Measurements from ENCODE around the gene TUBGCP6. TPM values are rescaled to one million over a fixed set of nuclear protein-coding genes. Genes with fewer than 3 reads are reported as not detected.

Gene TUBGCP6
- total and polyA plus RNA-seq, 2 experiments from 2014 or later = 18.6 to 47.1 TPM

DNA sequence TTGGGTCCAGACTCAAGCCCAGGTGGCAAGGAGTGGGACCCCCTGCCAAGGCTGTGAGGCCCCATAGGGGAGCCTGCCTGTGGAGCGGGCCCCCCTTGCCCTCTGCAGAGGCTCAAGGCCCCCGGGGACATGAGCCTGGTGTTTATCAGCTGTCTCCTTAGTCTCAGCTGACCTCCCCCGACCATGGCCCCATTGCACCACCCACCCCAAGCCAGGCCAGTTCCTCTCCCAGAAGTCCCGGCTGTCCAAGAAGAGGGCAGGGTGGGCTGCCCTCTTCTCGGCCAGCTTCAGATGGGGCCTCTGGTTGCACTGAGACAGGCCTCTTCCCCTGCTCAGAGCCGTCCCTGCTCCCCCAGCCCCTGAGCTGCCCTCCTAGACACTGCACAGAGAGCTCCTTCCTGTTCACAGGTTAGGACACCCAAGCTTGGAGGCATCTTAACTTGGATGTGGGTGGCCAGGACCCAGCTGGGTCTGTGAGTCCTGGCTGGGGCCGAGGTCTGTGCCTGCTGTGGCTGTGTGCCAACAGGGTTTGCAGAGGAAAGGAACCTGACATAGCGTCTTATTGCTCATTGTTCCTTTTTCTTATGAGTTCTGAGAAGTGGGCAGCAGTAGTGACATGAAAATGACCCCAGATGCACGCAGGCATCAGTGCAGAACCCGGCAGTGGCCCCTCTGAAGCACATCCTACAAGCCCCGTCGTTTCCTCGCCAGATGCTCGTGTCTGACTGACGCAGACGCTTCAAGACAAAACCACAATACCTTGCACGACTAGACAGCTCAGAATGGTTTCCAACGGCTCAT, 53.7 kb downstream of the TUBGCP6 start (continued):
- TF ChIP-seq, protein P1, sequence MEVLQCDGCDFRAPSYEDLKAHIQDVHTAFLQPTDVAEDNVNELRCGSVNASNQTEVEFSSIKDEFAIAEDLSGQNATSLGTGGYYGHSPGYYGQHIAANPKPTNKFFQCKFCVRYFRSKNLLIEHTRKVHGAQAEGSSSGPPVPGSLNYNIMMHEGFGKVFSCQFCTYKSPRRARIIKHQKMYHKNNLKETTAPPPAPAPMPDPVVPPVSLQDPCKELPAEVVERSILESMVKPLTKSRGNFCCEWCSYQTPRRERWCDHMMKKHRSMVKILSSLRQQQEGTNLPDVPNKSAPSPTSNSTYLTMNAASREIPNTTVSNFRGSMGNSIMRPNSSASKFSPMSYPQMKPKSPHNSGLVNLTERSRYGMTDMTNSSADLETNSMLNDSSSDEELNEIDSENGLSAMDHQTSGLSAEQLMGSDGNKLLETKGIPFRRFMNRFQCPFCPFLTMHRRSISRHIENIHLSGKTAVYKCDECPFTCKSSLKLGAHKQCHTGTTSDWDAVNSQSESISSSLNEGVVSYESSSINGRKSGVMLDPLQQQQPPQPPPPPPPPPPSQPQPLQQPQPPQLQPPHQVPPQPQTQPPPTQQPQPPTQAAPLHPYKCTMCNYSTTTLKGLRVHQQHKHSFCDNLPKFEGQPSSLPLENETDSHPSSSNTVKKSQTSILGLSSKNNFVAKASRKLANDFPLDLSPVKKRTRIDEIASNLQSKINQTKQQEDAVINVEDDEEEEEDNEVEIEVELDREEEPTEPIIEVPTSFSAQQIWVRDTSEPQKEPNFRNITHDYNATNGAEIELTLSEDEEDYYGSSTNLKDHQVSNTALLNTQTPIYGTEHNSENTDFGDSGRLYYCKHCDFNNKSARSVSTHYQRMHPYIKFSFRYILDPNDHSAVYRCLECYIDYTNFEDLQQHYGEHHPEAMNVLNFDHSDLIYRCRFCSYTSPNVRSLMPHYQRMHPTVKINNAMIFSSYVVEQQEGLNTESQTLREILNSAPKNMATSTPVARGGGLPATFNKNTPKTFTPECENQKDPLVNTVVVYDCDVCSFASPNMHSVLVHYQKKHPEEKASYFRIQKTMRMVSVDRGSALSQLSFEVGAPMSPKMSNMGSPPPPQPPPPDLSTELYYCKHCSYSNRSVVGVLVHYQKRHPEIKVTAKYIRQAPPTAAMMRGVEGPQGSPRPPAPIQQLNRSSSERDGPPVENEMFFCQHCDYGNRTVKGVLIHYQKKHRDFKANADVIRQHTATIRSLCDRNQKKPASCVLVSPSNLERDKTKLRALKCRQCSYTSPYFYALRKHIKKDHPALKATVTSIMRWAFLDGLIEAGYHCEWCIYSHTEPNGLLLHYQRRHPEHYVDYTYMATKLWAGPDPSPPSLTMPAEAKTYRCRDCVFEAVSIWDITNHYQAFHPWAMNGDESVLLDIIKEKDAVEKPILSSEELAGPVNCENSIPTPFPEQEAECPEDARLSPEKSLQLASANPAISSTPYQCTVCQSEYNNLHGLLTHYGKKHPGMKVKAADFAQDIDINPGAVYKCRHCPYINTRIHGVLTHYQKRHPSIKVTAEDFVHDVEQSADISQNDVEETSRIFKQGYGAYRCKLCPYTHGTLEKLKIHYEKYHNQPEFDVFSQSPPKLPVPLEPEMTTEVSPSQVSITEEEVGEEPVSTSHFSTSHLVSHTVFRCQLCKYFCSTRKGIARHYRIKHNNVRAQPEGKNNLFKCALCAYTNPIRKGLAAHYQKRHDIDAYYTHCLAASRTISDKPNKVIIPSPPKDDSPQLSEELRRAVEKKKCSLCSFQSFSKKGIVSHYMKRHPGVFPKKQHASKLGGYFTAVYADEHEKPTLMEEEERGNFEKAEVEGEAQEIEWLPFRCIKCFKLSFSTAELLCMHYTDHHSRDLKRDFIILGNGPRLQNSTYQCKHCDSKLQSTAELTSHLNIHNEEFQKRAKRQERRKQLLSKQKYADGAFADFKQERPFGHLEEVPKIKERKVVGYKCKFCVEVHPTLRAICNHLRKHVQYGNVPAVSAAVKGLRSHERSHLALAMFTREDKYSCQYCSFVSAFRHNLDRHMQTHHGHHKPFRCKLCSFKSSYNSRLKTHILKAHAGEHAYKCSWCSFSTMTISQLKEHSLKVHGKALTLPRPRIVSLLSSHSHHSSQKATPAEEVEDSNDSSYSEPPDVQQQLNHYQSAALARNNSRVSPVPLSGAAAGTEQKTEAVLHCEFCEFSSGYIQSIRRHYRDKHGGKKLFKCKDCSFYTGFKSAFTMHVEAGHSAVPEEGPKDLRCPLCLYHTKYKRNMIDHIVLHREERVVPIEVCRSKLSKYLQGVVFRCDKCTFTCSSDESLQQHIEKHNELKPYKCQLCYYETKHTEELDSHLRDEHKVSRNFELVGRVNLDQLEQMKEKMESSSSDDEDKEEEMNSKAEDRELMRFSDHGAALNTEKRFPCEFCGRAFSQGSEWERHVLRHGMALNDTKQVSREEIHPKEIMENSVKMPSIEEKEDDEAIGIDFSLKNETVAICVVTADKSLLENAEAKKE (CRISPR knock-in tag; IDR thresholded peaks at IDR 0.05) = no peak
- TF ChIP-seq, protein P2, sequence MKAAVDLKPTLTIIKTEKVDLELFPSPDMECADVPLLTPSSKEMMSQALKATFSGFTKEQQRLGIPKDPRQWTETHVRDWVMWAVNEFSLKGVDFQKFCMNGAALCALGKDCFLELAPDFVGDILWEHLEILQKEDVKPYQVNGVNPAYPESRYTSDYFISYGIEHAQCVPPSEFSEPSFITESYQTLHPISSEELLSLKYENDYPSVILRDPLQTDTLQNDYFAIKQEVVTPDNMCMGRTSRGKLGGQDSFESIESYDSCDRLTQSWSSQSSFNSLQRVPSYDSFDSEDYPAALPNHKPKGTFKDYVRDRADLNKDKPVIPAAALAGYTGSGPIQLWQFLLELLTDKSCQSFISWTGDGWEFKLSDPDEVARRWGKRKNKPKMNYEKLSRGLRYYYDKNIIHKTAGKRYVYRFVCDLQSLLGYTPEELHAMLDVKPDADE (IDR thresholded peaks at IDR 0.05) = no peak
- TF ChIP-seq, protein P3, sequence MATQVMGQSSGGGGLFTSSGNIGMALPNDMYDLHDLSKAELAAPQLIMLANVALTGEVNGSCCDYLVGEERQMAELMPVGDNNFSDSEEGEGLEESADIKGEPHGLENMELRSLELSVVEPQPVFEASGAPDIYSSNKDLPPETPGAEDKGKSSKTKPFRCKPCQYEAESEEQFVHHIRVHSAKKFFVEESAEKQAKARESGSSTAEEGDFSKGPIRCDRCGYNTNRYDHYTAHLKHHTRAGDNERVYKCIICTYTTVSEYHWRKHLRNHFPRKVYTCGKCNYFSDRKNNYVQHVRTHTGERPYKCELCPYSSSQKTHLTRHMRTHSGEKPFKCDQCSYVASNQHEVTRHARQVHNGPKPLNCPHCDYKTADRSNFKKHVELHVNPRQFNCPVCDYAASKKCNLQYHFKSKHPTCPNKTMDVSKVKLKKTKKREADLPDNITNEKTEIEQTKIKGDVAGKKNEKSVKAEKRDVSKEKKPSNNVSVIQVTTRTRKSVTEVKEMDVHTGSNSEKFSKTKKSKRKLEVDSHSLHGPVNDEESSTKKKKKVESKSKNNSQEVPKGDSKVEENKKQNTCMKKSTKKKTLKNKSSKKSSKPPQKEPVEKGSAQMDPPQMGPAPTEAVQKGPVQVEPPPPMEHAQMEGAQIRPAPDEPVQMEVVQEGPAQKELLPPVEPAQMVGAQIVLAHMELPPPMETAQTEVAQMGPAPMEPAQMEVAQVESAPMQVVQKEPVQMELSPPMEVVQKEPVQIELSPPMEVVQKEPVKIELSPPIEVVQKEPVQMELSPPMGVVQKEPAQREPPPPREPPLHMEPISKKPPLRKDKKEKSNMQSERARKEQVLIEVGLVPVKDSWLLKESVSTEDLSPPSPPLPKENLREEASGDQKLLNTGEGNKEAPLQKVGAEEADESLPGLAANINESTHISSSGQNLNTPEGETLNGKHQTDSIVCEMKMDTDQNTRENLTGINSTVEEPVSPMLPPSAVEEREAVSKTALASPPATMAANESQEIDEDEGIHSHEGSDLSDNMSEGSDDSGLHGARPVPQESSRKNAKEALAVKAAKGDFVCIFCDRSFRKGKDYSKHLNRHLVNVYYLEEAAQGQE (IDR thresholded peaks at IDR 0.05; ENCODE audit: unreplicated experiment) = no peak
- TF ChIP-seq CREB1 (CRISPR knock-in tag; IDR thresholded peaks at IDR 0.05; ENCODE audit: low read depth) (no peak), EZH2phosphoT487 (IDR thresholded peaks at IDR 0.05; ENCODE audit: unreplicated experiment) (no peak)
